Astrocyte of the spinal cord (primary cell): ENCODE measurements around the gene PSD2.

Source experiments
- DNase-seq: peaks from one replicate; pipeline ENCODE4 v3.0.0; 2011; ENCODE audit warnings: low read depth, low spot score
- H3K4me3 ChIP-seq: 2 replicates; pipeline ENCODE4 v1.5.1; 2011; ENCODE audit warnings: low read depth, mild to moderate bottlenecking, low read length, moderate library complexity
- CTCF ChIP-seq: IDR thresholded peaks from 2 replicates; pipeline ENCODE4 v1.5.1; 2012; ENCODE audit warnings: low read depth, mild to moderate bottlenecking, low read length, inconsistent platforms
- in situ Hi-C: cut with HindIII; loops from 2 replicates; pipeline ENCODE4 v1.10.0; 2017; ENCODE audit warnings: low sequenced_read_pairs

PSD2 gene

GRCh38 chr5:139763280-139763929 lies 32.2 kb upstream of the PSD2 start:
- no peak for TF ChIP-seq CTCF
- no peak for DNase-seq
- in situ Hi-C loops = loop anchor here (25.0 kb wide), 1 partner anchor 126 kb away; the partner anchor contains the start of gene CXXC5
- H3K4me3 ChIP-seq = no peak overlapping the region

- peak; percentile 23 for DNase-seq
- in situ Hi-C loops = loop anchor here (25.0 kb wide), 1 partner anchor 127 kb away; the partner anchor contains the start of gene CXXC5
- no peak overlapping the region for H3K4me3 ChIP-seq
- no peak for TF ChIP-seq CTCF
Observed at GRCh38 chr5:139763930-139764791, 31.4 kb upstream of the PSD2 start.

- in situ Hi-C loops = loop anchor here (25.0 kb wide), 1 partner anchor 128 kb away; the partner anchor contains the start of gene CXXC5
- no peak overlapping the region for H3K4me3 ChIP-seq
- no peak for DNase-seq
- no peak for TF ChIP-seq CTCF
Observed at GRCh38 chr5:139764886-139765408, 30.7 kb upstream of the PSD2 start.

GRCh38 chr5:139765409-139766217 lies 30.0 kb upstream of the PSD2 start:
- peak; percentile 81 for TF ChIP-seq CTCF
- in situ Hi-C loops = loop anchor here (25.0 kb wide), 1 partner anchor 128 kb away; the partner anchor contains the start of gene CXXC5
- peak; percentile 73 for DNase-seq
- peak overlapping the region; percentile 56 for H3K4me3 ChIP-seq

GRCh38 chr5:139767960-139768359 lies 27.6 kb upstream of the PSD2 start:
- H3K4me3 ChIP-seq = no peak overlapping the region
- TF ChIP-seq CTCF = no peak
- in situ Hi-C loops = loop anchor here (25.0 kb wide), 1 partner anchor 131 kb away; the partner anchor contains the start of gene CXXC5
- no peak for DNase-seq
